Kidney (tissue), 14 donors: ENCODE measurements around the gene PARP8. TPM values are rescaled to one million over a fixed set of nuclear protein-coding genes. Genes with fewer than 3 reads are reported as not detected.

ENCODE experiments used
- DNase-seq, 5 donors: peaks; one replicate each; pipeline ENCODE4 v3.0.0-alpha.2; 2013 to 2020
- FAIRE-seq: peaks from 2 replicates; lab custom pipeline; 2012; peaks lifted over from hg19 to GRCh38; lab: Jason Lieb, UNC
- H3K27ac ChIP-seq, 2 donors: one replicate each; pipeline ENCODE4 v1.7.0; 2013; ENCODE audit warnings: low read depth in 2 of 2, low read length in 2 of 2, inconsistent platforms in 1 of 2
- H3K27me3 ChIP-seq: one replicate; pipeline ENCODE4 v1.7.1; 2013; ENCODE audit warnings: low read length, inconsistent platforms; ENCODE audit not compliant: control insufficient read depth, insufficient read depth
- H3K36me3 ChIP-seq, 3 donors: one replicate each; pipeline versions ENCODE4 v1.7.0 to v1.7.1; 2013; ENCODE audit warnings: low read length in 3 of 3, control low read depth in 1 of 3, inconsistent platforms in 1 of 3; ENCODE audit not compliant: insufficient read depth in 3 of 3, control insufficient read depth in 2 of 3
- H3K4me1 ChIP-seq, 3 donors: one replicate each; pipeline versions ENCODE4 v1.7.0 to v1.7.1; 2013; ENCODE audit warnings: low read length in 3 of 3, inconsistent platforms in 1 of 3, low read depth in 1 of 3; ENCODE audit not compliant: control insufficient read depth in 2 of 3, insufficient read depth in 2 of 3
- H3K4me3 ChIP-seq, 3 donors: one replicate each; pipeline versions ENCODE4 v1.7.0 to v1.8.1; 2013; ENCODE audit warnings: low read length in 3 of 3, control low read depth in 1 of 3, inconsistent platforms in 1 of 3
- H3K9ac ChIP-seq, 3 donors: one replicate each; pipeline versions ENCODE4 v1.7.0 to v1.7.1; 2013; ENCODE audit warnings: low read length in 3 of 3, control low read depth in 1 of 3, inconsistent platforms in 1 of 3
- H3K9me3 ChIP-seq, 3 donors: one replicate each; pipeline versions ENCODE4 v1.7.0 to v1.7.1; 2013; ENCODE audit warnings: low read length in 3 of 3, control low read depth in 1 of 3, inconsistent platforms in 1 of 3; ENCODE audit not compliant: control insufficient read depth in 2 of 3, insufficient read depth in 1 of 3
- CTCF ChIP-seq: IDR thresholded peaks from 3 replicates; pipeline ENCODE4 v1.5.1; 2012; ENCODE audit warnings: mild to moderate bottlenecking, moderate library complexity, borderline replicate concordance; ENCODE audit not compliant: insufficient read depth; ENCODE audit errors: extremely low read depth
- intact Hi-C: fragments of 100-400 bp; cut with DNase I; formaldehyde crosslinking; loops from one replicate; pipeline ENCODE4 v1.11.1; 2022
- polyA plus RNA-seq: library from polyadenylated mRNA; stranded (reverse); fragments of 350-450 nt; fragmentation: Illumina TruSeq; extraction: RNeasy Lipid Tissue Mini Kit (QIAGEN cat#74804); gene quantifications from one replicate; pipeline ENCODE4 v1.2.3, GENCODE V29; 2014; ENCODE audit warnings: low read depth, low replicate concordance; ENCODE audit not compliant: insufficient read depth
- total RNA-seq: library from RNA; stranded (reverse); fragmentation: NEBNext Ultra II Directional; extraction: Animal tissue kit (Norgen Biotek cat#: 25700); gene quantifications from one replicate; pipeline ENCODE4 v1.2.1, GENCODE V29; 2021
- donor health status: control.
- donor health status: control.
- donor health status: control.
- donor health status: control.
- donor health status: control.
- donor health status: DM: yes; HTN: yes; CAD: no.
- donor health status: Normal renal cell carcinoma (clear cell type).

Gene PARP8
- total and polyA plus RNA-seq, 2 donors from 2014 or later, result 3.4 to 42.5 TPM

GRCh38 chr5:50786073-50786472 lies 119.6 kb downstream of the PARP8 start:
- Histone ChIP-seq H3K36me3 (peaks cover 0 to under 1% (median 0%) of the 10 kb centered on the region in 3 donors), H3K27ac (no peak overlapping the region), H3K9ac (no peak overlapping the region), H3K9me3 (no peaks in the 10 kb centered on the region), H3K27me3 (no peaks in the 10 kb centered on the region), H3K4me1 (no peaks in the 10 kb centered on the region), H3K4me3 (no peak overlapping the region)
- DNase-seq, result no peak
- TF ChIP-seq CTCF, result no peak
- FAIRE-seq, result no peak
- intact Hi-C loops, result no loop called here

GRCh38 chr5:50791813-50792212 lies 125.4 kb downstream of the PARP8 start:
- no peak overlapping the region for H3K9ac ChIP-seq
- no peak for DNase-seq
- H3K9me3 ChIP-seq, result no peaks in the 10 kb centered on the region
- no peaks in the 10 kb centered on the region for H3K4me1 ChIP-seq
- intact Hi-C loops, result no loop called here
- no peak overlapping the region for H3K27ac ChIP-seq
- no peak for TF ChIP-seq CTCF
- peaks cover 0 to 3% (median 0%) of the 10 kb centered on the region in 3 donors for H3K36me3 ChIP-seq
- H3K4me3 ChIP-seq, result no peak overlapping the region
- H3K27me3 ChIP-seq, result no peaks in the 10 kb centered on the region
- no peak for FAIRE-seq

- Histone ChIP-seq H3K4me3 (no peak overlapping the region), H3K36me3 (peaks cover 0 to 3% (median 0%) of the 10 kb centered on the region in 3 donors), H3K27ac (no peak overlapping the region), H3K9me3 (no peaks in the 10 kb centered on the region), H3K27me3 (no peaks in the 10 kb centered on the region), H3K4me1 (no peaks in the 10 kb centered on the region), H3K9ac (no peak overlapping the region)
- FAIRE-seq (no peak), DNase-seq (no peak)
- intact Hi-C loops, result no loop called here
- TF ChIP-seq CTCF, result no peak
Measured at GRCh38 chr5:50792843-50793242, 126.4 kb downstream of the PARP8 start.

GRCh38 chr5:50794812-50795211 lies 128.4 kb downstream of the PARP8 start:
- Histone ChIP-seq H3K4me3 (no peak overlapping the region), H3K27ac (no peak overlapping the region), H3K27me3 (no peaks in the 10 kb centered on the region), H3K9ac (no peak overlapping the region), H3K36me3 (peaks cover 0 to 3% (median 0%) of the 10 kb centered on the region in 3 donors), H3K4me1 (no peaks in the 10 kb centered on the region), H3K9me3 (no peaks in the 10 kb centered on the region)
- intact Hi-C loops, result no loop called here
- FAIRE-seq (no peak), DNase-seq (peak in 1 of 5 donors; percentile 3)
- TF ChIP-seq CTCF, result no peak
